ENCODE results near the gene TSPAN9.

DNA sequence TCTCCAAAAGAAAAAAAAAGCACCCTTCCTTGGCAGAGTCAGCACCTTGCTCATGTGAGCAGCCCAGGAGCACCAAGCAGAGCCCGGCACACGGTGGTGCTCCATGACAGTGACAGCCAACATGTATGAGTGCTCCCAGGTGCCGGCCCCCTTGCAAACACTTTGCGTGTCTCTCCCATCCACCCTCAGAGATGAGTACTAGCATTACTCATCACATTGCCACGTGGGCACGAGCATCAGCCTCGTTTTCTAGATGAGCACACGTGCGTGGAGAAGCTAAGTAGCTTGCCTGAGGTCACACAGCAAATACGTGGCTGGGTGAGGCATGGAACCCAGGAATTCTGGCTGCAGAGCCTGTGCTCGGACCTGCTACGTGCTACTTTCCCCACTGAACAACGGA, 235.9 kb downstream of the TSPAN9 start:
- TF ChIP-seq EZH2 (IDR thresholded peaks at IDR 0.05; ENCODE audit: borderline replicate concordance, low read depth, low read length, poor library complexity, severe bottlenecking) = no peak
- TF ChIP-seq, protein P1, sequence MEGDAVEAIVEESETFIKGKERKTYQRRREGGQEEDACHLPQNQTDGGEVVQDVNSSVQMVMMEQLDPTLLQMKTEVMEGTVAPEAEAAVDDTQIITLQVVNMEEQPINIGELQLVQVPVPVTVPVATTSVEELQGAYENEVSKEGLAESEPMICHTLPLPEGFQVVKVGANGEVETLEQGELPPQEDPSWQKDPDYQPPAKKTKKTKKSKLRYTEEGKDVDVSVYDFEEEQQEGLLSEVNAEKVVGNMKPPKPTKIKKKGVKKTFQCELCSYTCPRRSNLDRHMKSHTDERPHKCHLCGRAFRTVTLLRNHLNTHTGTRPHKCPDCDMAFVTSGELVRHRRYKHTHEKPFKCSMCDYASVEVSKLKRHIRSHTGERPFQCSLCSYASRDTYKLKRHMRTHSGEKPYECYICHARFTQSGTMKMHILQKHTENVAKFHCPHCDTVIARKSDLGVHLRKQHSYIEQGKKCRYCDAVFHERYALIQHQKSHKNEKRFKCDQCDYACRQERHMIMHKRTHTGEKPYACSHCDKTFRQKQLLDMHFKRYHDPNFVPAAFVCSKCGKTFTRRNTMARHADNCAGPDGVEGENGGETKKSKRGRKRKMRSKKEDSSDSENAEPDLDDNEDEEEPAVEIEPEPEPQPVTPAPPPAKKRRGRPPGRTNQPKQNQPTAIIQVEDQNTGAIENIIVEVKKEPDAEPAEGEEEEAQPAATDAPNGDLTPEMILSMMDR (conservative IDR thresholded peaks at IDR 0.05; ENCODE audit: low read depth, low read length) = no peak
